HG03558 (cell line): ENCODE measurements around the gene EHMT2.
"Not testable (repeated sequence)": the region's sequence is repeated elsewhere in the genome, so short reads cannot be mapped to it uniquely, and the experiment has no call there.

Experiments used
- ATAC-seq: cut with Tn5 transposase; IDR thresholded peaks from one replicate; pipeline ENCODE4 v1.9.1; 2021; ENCODE audit warnings: moderate number of reproducible peaks; ENCODE audit not compliant: unreplicated experiment; ENCODE audit errors: extremely low read depth

The EHMT2 gene

GRCh38 chr6:31915756-31916155 lies 18.3 kb upstream of the EHMT2 start:
- no peak for ATAC-seq

- no peak for ATAC-seq
Measured at GRCh38 chr6:31915351-31915750, 17.9 kb upstream of the EHMT2 start.

- ATAC-seq, result no peak
Measured at GRCh38 chr6:31911826-31912585, 14.5 kb upstream of the EHMT2 start.

- ATAC-seq, result not testable (repeated sequence)
Measured at GRCh38 chr6:31909298-31909697, 11.8 kb upstream of the EHMT2 start.

- ATAC-seq, result no peak
Measured at GRCh38 chr6:31908791-31909190, 11.3 kb upstream of the EHMT2 start.

- not testable (repeated sequence) for ATAC-seq
Measured at GRCh38 chr6:31908255-31908654, 10.8 kb upstream of the EHMT2 start.

- ATAC-seq, result no peak
Measured at GRCh38 chr6:31907158-31907813, 9.8 kb upstream of the EHMT2 start.

- not testable (repeated sequence) for ATAC-seq
Measured at GRCh38 chr6:31906727-31907126, 9.2 kb upstream of the EHMT2 start.

GRCh38 chr6:31906122-31906521 lies 8.6 kb upstream of the EHMT2 start:
- ATAC-seq, result no peak

GRCh38 chr6:31905041-31905440 lies 7.5 kb upstream of the EHMT2 start:
- ATAC-seq, result no peak

- ATAC-seq, result no peak
Measured at GRCh38 chr6:31903957-31904356, 6.5 kb upstream of the EHMT2 start.

- no peak for ATAC-seq
Measured at GRCh38 chr6:31901953-31902643, 4.6 kb upstream of the EHMT2 start, which contains the start of gene ZBTB12. ZBTB12 (minus strand) TSS chr6:31902086; CDS start chr6:31901305, 781 bp downstream.

GRCh38 chr6:31901415-31901952 lies 4.0 kb upstream of the EHMT2 start:
- ATAC-seq, result no peak

- no peak for ATAC-seq
Measured at GRCh38 chr6:31900917-31901414, 3.5 kb upstream of the EHMT2 start.

GRCh38 chr6:31899882-31900722 lies 2.6 kb upstream of the EHMT2 start:
- ATAC-seq, result no peak

GRCh38 chr6:31899215-31899614 lies 1.7 kb upstream of the EHMT2 start:
- ATAC-seq, result no peak

GRCh38 chr6:31898383-31899011 lies 999 bp upstream of the EHMT2 start:
- ATAC-seq, result no peak

GRCh38 chr6:31896856-31897611 lies 464 bp downstream of the EHMT2 start:
- ATAC-seq, result no peak

- ATAC-seq, result no peak
Measured at GRCh38 chr6:31896493-31896855, 1.0 kb downstream of the EHMT2 start.
